Fibroblast of lung (primary cell): Measurements from ENCODE around the gene ANXA2.

ENCODE experiments used
- CTCF ChIP-seq, 2 donors: IDR thresholded peaks in 1 of 2; conservative IDR thresholded peaks in 1 of 2; 1 replicate in 1 of 2; 2 replicates in 1 of 2; pipeline ENCODE4 v1.5.1; 2011 to 2012; ENCODE audit warnings: low read length in 2 of 2, control low read depth in 1 of 2, inconsistent platforms in 1 of 2, low read depth in 1 of 2, mild to moderate bottlenecking in 1 of 2
- EZH2 ChIP-seq: IDR thresholded peaks from 2 replicates; pipeline ENCODE4 v1.5.1; 2012; ENCODE audit warnings: low read length, control low read depth, mild to moderate bottlenecking; ENCODE audit errors: missing control alignments

GRCh38 chr15:60301024-60301423, 96.8 kb downstream of the ANXA2 start:
- TF ChIP-seq CTCF (conservative IDR thresholded peaks at IDR 0.05 in 1 of 2, IDR thresholded peaks at IDR 0.05 in 1 of 2; ENCODE audit: low read depth in 1 of 2, low read length in 2 of 2) (no peak), EZH2 (no peak)
